ENCODE data around the gene PDE11A.

PDE11A gene

GRCh38 chr2:177694348-177694747, 378.2 kb downstream of the PDE11A start:
- no peak for DNase-seq (ENCODE audit: low read depth in 3 of 3)

- DNase-seq (ENCODE audit: low read depth in 3 of 3) = no peak
These were observed 378.8 kb downstream of the PDE11A start for GRCh38 chr2:177693658-177694339.

- no peak for DNase-seq (ENCODE audit: low read depth in 3 of 3)
These were observed 379.8 kb downstream of the PDE11A start for GRCh38 chr2:177692783-177693269.

GRCh38 chr2:177692042-177692782, 380.4 kb downstream of the PDE11A start:
- DNase-seq (ENCODE audit: low read depth in 3 of 3) = no peak

GRCh38 chr2:177691177-177691576, 381.4 kb downstream of the PDE11A start:
- DNase-seq (ENCODE audit: low read depth in 3 of 3) = no peak

GRCh38 chr2:177689623-177690022, 383.0 kb downstream of the PDE11A start:
- DNase-seq (ENCODE audit: low read depth in 3 of 3) = no peak

GRCh38 chr2:177688844-177689243, 383.7 kb downstream of the PDE11A start:
- DNase-seq (ENCODE audit: low read depth in 3 of 3) = no peak

GRCh38 chr2:177683661-177684069, 388.9 kb downstream of the PDE11A start:
- DNase-seq (ENCODE audit: low read depth in 3 of 3) = no peak

GRCh38 chr2:177682836-177683660, 389.5 kb downstream of the PDE11A start:
- DNase-seq (ENCODE audit: low read depth in 3 of 3) = no peak

GRCh38 chr2:177682006-177682405, 390.6 kb downstream of the PDE11A start:
- no peak for DNase-seq (ENCODE audit: low read depth in 3 of 3)

- DNase-seq (ENCODE audit: low read depth in 3 of 3) = no peak
These were observed 391.5 kb downstream of the PDE11A start for GRCh38 chr2:177680866-177681712.

GRCh38 chr2:177679611-177680605, 392.7 kb downstream of the PDE11A start:
- no peak for DNase-seq (ENCODE audit: low read depth in 3 of 3)

- no peak for DNase-seq (ENCODE audit: low read depth in 3 of 3)
These were observed 393.6 kb downstream of the PDE11A start for GRCh38 chr2:177678939-177679338.

- no peak for DNase-seq (ENCODE audit: low read depth in 3 of 3)
These were observed 395.9 kb downstream of the PDE11A start for GRCh38 chr2:177676636-177677035.

- no peak for DNase-seq (ENCODE audit: low read depth in 3 of 3)
These were observed 396.8 kb downstream of the PDE11A start for GRCh38 chr2:177675825-177676224.

GRCh38 chr2:177675350-177675821, 397.2 kb downstream of the PDE11A start:
- no peak for DNase-seq (ENCODE audit: low read depth in 3 of 3)

- no peak for DNase-seq (ENCODE audit: low read depth in 3 of 3)
These were observed 398.7 kb downstream of the PDE11A start for GRCh38 chr2:177673602-177674595.

- no peak for DNase-seq (ENCODE audit: low read depth in 3 of 3)
These were observed 400.9 kb downstream of the PDE11A start for GRCh38 chr2:177671662-177672061.

Measured in stimulated activated CD4-positive, alpha-beta T cell treated with anti-CD3 and anti-CD28 coated beads, TNF-alpha, amount 100 ng/mL, for 48 hours (primary cell).